CD4-positive, alpha-beta T cell treated with Interleukin-15 for 1 hour (primary cell): ENCODE results near the gene LARP1.
"Not testable (repeated sequence)": the region's sequence is repeated elsewhere in the genome, so short reads cannot be mapped to it uniquely, and the experiment has no call there.

Source experiments
- DNase-seq: peaks from one replicate; pipeline ENCODE4 v3.0.0-alpha.2; 2020

The LARP1 gene

DNA sequence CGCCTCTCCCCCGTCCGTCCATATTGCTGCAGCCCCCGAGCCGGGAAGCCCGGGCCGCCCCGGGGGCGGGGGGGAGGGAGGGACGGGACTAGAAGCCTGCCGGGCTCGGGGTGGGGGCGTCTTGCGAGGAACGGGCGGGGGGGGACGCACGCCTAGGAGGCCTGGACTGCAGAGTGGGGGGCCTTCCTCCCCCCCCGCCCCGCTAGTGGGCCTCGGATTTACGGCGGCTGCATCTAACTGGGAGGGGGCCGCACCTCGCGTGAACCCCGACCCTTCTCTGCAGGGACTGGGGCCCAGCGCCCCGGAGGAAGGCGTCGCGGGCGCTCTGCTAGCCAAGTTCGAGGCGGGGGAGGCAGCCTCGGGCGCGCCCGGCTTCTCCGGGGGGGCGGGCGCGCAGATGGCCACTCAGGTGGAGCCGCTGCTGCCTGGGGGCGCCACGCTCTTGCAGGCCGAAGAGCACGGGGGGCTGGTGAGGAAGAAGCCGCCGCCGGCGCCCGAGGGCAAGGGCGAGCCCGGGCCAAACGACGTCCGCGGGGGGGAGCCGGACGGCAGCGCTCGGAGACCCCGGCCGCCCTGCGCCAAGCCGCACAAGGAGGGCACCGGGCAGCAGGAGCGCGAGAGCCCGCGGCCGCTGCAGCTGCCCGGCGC lies at the start of gene LARP1:
Gene LARP1 (plus strand): TSS at position 17 of the 648 bp plus-strand sequence. CDS start 381 bp downstream, at position 398.
- peak; percentile 31 for DNase-seq

DNA sequence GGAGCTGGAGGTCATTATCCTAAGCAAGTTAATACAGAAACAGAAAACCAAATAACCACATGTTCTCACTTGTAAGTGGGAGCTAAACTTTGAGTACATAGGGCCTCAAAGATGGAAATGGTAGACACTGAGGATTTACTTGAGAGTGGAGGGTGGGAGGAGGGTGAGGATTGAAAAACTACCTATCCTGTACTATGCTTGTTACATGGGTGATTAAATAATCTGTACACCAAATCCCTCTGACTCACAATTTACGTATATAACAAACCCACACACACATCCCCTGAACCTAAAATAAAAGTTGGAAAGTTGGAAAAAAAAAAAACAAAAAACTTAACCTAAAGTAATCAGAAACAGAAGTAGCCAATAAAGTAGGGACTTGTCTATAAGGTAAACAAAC lies 48.8 kb upstream of the LARP1 start:
- no peak for DNase-seq

DNA sequence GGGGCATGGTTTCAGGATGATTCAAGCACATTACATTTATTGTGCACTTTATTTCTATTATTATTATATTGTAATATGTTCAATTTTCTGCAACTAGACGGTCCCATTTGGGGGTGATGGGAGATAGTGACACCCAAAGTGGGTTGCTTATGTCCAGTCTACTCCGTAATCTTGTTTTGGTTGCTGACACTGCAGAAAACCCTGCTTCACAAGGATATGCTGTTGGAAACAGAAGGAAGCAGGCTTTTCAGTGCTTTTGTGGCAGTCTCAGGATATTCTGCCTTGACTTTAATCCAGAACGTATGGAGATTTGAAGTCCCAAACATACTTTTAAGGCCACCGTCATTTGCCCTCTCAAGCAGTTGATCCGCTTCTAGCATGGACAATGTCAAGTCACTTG lies 47.5 kb upstream of the LARP1 start:
- DNase-seq: no peak

DNA sequence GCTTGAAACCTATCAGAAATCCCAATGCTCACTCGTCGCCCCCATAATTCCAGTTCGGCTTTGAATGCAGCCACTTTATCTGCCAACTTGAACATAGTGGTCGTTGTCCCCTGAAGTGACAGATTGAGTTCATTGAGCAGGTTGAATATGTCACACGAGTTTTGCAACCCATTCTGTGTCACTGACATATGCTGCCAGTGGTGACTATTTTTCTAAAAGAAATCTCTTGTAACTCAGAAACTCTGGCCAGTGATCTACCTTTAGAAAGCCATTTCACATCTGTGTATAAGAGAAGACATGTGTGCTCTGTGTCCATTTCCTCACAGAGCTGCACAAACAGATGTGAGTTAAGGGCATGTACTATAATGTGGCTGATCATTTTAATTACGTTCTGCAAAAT lies 47.0 kb upstream of the LARP1 start:
- DNase-seq: no peak

DNA sequence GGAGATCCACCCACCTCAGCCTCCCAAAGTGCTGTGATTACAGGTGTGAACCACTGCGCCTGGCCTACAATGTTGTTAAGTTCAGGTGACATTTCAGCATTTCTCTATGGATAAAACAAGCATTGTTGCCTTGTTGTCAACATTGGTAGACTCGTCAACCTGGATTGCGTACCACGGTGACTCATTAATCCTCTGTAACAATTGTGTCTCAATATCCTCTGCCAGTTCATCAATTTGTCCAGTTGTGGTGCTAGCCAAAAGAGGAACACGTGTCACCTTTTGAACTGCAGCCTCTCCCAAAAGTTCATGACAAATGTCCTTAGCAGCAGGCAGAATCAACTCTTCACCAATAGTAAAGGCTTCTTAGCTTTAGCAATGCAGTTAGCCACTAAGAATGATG lies 46.3 kb upstream of the LARP1 start:
- peak; percentile 53 for DNase-seq

DNA sequence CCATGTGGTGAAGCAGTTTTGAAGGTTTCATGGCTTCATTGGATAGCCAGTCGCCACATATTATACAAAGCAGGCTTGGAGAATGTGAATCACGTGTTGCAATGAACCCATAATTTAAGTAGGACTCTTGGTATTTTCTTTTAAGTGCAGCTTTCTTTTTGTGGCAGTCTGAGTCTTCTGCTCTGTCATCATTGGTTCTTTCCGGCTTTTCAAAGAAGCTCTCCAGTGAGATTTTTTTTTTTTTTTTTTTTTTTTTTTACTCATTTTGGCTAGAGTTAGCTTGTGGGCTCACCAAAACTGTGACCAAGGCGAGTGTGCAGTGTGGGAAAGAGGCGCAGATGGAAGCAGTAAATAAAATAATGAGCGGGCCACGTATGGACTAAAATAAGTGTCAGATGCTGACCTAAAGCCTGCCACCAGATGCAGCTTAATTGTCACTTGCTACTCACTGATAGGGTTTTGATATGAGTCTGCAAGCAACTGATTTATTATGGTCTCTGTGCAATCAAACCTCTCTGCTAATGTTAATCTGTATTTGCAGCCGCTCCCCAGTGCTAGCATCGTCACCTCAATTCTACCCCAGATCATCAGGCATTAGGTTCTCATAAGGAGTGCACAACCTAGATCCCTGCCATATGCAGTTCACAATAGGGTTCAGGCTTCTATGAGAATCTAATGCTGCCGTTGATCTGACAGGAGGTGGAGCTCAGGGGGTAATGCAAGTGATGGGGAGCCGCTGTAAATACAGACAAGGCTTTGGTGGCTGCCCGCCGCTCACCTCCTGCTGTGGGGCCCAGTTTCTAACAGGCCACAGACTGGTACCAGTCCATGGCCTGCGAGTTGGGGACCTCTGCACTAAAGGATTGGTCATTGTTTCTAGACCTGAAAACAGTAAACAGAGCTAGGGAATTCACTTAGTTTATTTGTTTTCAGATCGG lies 45.5 kb upstream of the LARP1 start:
- no peak for DNase-seq

DNA sequence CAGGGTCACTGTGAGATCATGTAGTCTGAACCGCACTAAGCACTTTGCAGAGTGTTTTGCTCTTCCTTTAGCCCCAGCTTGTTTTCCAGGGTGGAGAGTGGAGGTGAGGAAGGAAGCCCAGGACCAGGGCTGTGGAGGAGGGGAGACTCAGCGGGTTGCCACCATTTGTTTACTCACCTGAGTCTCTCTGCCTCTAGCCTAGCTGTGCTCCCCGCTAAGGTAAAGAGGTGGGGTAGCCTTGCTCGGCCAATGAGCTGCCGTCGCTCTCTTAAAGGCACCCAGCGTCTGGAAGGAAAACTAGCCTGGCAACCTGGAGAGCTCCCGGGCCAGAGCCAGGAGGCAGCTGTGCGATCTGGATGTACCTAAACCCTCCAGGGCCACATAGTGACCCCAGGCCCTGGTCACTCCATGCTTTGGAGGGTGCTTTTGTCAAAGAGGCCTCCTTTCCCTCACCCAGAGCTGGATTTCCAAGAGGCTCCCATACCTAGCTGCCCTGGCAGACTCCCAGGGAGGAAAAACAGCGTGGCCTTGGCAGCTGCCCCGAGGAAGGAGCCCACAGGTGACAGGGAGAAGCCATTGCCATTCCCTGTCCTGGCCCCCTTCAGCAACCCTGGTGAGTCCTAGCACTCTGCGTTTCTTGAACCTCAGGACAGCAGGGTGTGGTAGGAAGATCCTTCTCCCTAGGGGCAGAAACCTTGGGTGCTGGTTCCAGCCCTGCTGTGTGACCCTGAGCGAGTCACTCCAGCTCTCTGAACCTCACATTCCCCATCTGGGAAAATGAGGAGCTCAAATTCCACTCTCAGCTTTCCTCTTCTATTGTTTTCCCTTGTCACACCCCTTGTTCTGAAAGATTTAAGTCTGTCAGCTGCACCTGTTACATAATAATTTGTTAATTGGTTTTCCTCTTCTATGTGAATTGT lies 42.4 kb upstream of the LARP1 start:
- no peak for DNase-seq

DNA sequence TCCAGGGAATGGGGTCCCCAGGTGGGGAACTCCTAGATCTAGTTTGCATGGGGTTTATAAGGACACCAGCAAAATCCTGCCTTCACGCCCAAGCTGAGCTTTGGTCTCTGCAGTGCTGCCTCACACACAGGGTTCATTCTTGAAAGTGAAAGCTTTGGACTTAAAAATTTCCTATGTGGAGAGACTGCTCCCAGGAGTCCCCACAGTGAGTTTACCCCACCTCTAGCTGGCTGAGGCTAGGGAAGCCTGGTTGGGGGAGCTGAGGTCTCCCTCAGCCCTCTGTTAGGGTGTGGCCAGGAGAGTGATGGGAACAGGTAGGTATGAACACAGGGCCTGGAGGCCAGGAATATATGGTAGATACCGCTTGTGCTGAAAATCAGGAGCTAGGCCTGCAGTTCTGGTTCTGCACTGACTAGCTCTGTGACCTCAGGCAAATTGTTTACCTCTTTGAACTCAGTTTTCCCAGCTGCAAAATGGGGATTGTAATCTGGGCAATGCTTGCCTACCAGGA lies 41.5 kb upstream of the LARP1 start:
- no peak for DNase-seq

DNA sequence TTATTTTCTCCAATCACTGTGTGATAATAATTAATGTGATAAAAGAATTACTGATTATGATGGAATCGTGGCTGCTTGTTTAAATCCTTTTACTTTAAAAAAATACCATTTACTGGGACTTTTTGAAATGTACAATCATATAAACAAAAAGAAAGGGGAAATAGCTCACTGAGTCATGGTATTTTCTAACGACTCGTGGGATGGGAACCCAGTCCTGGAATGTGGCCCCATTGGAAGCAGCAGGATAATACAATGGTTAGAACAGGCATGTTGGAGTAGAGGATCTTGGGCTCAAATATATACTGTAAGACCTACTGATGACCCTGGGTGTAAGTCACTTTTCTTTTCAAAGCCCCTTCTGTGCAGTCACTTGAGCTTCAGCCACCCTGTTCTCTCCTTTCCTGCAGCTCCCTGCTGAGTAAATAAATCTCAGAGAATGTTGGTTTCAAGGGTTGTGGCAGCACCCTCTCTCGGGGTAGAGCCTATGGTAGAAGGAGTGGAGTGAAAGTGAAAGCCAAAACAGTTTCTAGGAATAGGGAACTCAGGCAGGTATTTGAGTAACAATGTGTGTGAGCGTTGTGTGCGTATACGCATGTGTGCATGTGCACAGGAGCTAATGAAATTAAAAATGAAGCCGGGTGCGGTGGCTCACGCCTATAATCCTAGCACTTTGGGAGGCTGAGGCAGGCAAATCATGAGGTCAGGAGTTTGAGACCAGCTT lies 40.8 kb upstream of the LARP1 start:
- no peak for DNase-seq

DNA sequence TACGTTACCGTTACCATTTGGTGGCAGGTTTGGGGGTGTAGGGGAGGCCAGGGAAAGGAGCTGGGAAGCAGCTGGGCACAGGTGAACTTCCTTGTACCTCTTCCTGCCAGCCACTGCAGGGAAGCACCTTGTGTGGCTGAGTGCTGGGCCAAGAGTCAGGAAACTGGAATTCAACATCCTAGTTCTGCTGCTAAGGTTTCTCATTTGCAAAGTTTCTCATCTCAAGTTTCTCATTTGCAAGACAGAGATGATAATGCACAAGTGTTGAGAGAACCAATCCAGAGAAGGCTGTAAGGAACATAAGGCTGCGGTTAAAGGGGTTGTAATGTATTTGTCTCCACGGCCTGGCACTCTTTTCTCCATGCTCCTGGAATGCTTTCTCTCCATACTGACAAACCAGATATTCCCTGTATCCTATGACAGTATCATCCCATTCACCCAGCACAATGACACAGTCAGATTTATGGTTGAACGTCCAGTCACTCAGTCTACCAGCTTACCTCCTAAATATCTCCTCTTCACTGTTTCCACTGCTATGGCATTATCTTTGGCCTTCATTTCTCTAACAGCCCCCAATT lies 33.6 kb upstream of the LARP1 start:
- no peak for DNase-seq

DNA sequence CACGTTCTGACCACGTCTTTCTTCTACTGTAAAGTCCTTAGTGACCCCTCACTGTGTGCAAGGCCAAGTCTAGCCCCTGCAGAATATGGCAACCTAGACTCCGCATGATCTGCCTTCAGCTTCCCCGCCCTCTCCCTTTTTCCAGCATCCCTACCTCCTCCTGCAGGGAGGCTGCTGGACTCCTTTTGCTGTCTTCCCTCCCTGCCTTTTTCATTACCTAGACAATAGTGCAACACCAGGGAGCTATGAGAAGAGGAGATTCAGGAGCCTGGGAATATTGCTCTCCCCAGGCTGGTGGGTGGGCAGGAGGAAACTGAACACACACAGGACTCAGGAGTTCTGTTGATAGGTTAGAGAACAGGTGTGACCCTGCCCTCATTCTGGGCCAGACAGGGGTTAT lies 33.1 kb upstream of the LARP1 start:
- DNase-seq: no peak

DNA sequence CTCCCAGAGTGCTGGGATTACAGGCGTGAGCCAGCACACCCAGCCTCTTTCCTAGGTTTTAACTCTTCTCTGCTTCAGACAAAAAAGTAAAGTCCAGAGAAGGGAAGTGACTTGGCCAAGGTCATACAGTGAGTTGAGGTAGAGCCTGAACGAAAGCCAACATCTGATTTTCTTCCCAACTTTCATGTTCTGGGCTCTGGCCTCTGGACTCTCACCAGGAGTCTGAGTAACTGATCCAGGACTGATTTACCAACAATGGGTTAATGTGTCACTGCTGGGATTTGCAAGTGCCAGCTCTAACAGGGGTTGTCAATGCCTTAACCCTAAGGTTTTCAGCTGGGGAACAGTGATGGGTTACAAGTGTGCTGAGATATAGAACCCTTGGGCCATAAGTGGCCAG lies 32.2 kb upstream of the LARP1 start:
- no peak for DNase-seq

DNA sequence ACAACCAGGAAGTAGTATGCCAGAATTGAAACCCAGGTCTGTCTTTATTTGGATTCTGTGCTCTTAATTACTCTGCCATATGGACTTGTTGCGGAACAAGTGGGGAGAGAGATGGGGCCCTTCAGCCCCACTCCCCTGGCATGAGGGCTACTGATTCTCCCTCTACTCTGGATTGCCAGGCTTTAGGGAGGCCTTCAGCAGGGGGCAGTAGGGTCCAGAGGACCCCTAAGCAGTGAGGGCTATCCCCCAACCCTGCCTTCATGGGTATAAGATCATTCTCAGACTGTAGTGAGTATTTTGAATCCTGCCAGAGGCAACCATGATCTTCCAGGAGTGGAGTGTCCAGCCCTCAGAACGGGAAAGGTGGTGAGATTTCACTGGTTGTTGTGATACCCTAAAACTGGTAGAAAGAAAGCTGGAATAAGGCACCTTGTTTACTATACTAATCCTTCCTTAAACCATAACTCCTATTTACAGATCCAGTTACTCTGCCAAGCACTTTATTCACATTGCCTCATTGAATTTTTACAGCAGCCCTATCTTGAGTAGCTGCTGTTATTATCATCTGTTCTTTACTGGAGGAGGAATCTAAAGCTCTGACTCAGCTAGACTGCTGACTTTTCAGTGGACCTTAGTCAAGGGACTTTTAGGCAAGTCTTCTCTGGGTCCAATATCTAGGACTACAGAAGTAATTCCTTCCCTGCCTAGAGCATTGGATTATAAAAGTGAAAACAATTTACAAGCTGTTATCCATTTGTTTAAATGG lies 31.3 kb upstream of the LARP1 start:
- no peak for DNase-seq

DNA sequence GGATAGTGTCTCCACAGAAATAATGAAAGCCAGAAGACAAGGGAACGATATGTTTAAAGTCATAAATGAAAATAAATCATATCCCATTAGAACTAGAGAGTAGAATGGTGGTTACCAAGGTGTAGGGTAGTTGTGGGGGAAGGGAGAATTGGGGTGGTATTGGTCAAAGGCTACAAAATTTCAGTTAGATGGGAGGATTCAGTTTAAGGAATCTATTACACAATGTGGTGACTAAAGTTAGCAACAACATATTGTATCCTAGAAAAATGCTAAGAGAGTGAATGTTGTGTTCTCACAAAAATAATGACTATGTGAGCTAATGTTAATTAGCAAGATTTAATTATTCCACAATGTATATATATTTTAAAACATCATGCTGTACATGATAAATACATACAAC lies 27.8 kb upstream of the LARP1 start:
- DNase-seq: no peak

DNA sequence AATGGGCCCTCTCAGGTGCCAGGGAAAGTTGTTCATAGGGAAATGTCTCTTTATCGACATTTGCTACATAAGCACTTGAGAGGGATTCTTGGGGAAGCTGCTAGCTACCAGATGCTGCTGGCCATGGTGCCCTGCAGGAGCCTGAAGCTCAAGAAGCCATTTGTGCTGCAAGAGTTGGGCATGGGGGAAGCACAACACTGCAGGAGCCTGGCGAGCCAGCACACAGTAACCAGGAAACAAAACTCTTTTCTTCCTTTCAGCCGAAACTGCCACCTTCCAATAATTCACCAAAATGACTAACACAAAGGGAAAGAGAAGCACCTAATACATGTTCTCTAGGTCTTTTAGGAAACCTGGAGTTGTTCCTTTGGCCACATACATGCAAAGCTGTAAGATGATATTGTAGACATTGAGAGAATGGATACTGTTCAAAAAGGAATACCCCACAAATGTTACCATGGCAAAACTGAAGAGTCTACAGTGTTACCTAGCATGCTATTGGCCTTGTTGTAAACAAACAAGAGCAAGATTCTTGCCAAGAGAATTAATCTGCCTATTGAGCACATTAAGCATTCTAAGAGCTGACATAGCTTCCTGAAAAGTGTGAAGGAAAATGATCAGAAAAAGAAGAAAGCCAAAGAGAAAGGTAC lies 26.1 kb upstream of the LARP1 start:
- DNase-seq: no peak

DNA sequence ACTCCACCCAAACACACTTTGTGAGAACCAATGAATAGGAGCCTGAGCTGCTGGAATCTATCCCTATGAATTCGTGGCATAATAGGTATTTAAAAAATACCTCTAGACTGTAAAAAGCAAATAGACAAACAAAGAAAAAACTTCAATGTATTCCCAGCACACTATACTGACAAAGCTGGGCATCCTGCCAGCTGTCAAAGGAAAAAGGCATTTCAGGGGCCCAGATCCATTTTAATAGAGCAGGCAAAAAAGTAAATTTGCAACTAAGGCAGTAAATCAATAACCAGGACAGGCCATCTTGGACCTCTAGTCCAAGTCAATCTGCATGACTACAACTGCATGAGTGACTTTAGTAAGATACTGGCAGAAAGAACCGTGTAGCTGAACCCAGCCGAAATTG lies 25.6 kb upstream of the LARP1 start:
- DNase-seq: no peak

DNA sequence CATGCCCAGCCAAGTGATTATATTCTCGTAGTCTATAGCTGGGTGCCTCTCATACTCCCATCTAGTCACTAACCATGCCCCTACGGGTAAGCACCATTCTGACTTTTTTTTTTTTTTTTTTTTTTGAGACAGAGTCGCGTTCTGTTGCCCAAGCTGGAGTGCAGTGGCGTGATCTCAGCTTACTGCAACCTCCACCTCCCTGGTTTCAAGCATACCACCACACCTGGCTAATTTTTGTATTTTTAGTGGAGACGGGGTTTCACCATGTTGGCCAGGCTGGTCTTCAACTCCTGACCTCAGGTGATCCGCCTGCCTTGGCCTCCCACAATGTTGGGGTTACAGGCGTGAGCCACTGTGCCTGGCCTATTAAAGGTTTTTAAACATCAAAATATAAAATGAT lies 24.4 kb upstream of the LARP1 start:
- DNase-seq: not testable (repeated sequence)

DNA sequence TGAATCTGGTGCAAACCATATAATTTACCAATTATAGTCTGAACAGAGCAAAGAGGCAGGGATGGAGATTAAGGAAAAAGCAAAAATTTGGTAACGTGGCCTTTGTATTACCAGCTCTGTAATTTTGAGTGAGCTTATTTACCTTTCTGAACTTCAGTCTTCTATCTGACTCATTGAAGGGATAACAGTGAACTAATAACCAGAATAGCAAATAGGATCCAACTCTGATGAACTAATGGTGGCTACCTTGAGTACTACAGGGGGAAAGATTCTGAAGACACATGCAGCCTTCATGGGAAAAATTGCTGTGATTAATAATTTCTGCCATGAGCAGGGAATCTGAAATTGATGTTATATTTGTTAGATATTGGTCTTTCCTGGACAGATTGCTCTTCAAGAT lies 23.0 kb upstream of the LARP1 start:
- no peak for DNase-seq

DNA sequence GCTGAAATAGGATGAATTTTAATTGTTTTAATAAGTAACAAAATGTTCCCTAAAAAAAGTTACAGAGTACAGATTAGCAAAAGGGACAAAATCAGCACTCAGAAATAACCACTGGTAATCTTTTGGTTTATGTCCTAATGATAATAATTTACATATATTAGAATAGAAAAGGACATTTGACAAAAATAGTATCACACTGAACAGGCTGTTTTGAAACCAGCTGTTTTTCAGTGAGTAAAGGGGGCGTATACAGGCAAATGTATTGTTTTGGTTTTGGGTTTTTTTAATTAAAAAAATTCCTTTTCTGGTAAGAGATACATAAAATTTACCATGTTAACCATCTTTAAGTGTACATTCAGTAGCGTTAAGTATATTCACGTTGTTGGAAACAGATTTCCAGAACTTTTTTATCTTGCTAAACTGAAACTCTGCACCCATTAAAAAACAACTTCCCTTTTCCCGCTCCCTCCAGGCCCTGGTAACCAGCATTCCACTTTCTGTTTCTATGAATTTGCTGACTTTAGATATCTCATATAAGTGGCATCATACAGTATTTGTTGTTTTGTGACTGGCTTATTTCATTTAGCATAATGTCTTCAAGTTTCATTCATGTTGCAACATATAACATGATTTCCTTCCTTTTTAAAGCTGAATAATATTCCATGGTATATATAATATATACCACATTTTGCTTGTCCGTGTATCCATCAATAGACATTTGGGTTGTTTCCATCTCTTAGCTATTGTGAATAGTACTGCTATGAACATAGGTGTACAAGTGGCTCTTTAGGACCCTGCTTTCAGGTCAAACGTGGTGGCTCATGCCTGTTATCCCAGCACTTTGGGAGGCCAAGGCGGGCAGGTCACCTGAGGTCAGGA lies 20.6 kb upstream of the LARP1 start:
- no peak for DNase-seq

DNA sequence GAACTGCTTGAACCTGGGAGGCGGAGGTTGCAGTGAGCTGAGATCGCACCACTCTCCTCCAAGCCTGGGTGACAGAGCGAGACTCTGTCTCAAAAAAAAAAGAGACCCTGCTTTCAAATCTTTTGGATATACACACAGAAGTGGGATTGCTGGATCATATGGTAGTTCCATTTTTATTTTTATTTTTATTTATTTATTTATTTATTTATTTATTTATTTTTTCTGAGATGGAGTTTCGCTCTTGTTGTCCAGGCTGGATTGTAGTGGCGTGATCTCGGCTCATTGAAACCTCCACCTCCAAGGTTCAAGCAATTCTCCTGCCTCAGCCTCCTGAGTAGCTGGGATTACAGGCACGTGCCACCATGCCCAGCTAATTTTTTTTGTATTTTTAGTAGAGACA lies 19.8 kb upstream of the LARP1 start:
- DNase-seq: not testable (repeated sequence)
